Stimulated activated CD4-positive, alpha-beta T cell treated with anti-CD3 and anti-CD28 coated beads, Interleukin-12 subunit alpha, Interleukin-12 subunit beta, amount 100 ng/mL, for 48 hours (primary cell): ENCODE data around the gene AGBL3.

Experiments used
- DNase-seq, 3 donors: peaks; one replicate each; pipeline ENCODE4 v3.0.0-alpha.2; 2020; ENCODE audit warnings: low read depth in 2 of 3, low spot score in 1 of 3

The AGBL3 gene

GRCh38 chr7:134986363-134987251 lies at the start of gene AGBL3:
AGBL3 (plus strand) TSS chr7:134986508; CDS start chr7:134987934, 1,426 bp downstream.
- peak; percentile 84 to 89 (median 86) for DNase-seq

- DNase-seq, result no peak
Observed at GRCh38 chr7:134936893-134937510, 49.3 kb upstream of the AGBL3 start.

- no peak for DNase-seq
Observed at GRCh38 chr7:134938141-134938540, 48.2 kb upstream of the AGBL3 start.

- no peak for DNase-seq
Observed at GRCh38 chr7:134939136-134939535, 47.2 kb upstream of the AGBL3 start.

GRCh38 chr7:134940729-134941128 lies 45.6 kb upstream of the AGBL3 start:
- no peak for DNase-seq

- no peak for DNase-seq
Observed at GRCh38 chr7:134941185-134941900, 45.0 kb upstream of the AGBL3 start.

GRCh38 chr7:134941952-134942351 lies 44.4 kb upstream of the AGBL3 start:
- no peak for DNase-seq

GRCh38 chr7:134942690-134943466 lies 43.4 kb upstream of the AGBL3 start:
- DNase-seq, result no peak

GRCh38 chr7:134943785-134944400 lies 42.4 kb upstream of the AGBL3 start:
- no peak for DNase-seq

- DNase-seq, result no peak
Observed at GRCh38 chr7:134945691-134946090, 40.6 kb upstream of the AGBL3 start.

GRCh38 chr7:134946260-134946659 lies 40.0 kb upstream of the AGBL3 start:
- no peak for DNase-seq

GRCh38 chr7:134947329-134947728 lies 39.0 kb upstream of the AGBL3 start:
- DNase-seq, result no peak

- no peak for DNase-seq
Observed at GRCh38 chr7:134947831-134948230, 38.5 kb upstream of the AGBL3 start.

GRCh38 chr7:134948246-134948645 lies 38.1 kb upstream of the AGBL3 start:
- no peak for DNase-seq

- no peak for DNase-seq
Observed at GRCh38 chr7:134948736-134949135, 37.6 kb upstream of the AGBL3 start.

GRCh38 chr7:134949171-134949570 lies 37.1 kb upstream of the AGBL3 start:
- no peak for DNase-seq

GRCh38 chr7:134954197-134955082 lies 31.9 kb upstream of the AGBL3 start:
- DNase-seq, result no peak

- no peak for DNase-seq
Observed at GRCh38 chr7:134957005-134957404, 29.3 kb upstream of the AGBL3 start.

- no peak for DNase-seq
Observed at GRCh38 chr7:134959810-134960209, 26.5 kb upstream of the AGBL3 start.
